Urothelium cell line (cell line): ENCODE data around the gene TRIM8.

Source experiments
- DNase-seq: peaks from one replicate; pipeline ENCODE4 v3.0.0; 2011; ENCODE audit warnings: low spot score, mixed read lengths
- FAIRE-seq: peaks from 2 replicates; lab custom pipeline; 2011; peaks lifted over from hg19 to GRCh38; lab: Jason Lieb, UNC

The TRIM8 gene

DNA sequence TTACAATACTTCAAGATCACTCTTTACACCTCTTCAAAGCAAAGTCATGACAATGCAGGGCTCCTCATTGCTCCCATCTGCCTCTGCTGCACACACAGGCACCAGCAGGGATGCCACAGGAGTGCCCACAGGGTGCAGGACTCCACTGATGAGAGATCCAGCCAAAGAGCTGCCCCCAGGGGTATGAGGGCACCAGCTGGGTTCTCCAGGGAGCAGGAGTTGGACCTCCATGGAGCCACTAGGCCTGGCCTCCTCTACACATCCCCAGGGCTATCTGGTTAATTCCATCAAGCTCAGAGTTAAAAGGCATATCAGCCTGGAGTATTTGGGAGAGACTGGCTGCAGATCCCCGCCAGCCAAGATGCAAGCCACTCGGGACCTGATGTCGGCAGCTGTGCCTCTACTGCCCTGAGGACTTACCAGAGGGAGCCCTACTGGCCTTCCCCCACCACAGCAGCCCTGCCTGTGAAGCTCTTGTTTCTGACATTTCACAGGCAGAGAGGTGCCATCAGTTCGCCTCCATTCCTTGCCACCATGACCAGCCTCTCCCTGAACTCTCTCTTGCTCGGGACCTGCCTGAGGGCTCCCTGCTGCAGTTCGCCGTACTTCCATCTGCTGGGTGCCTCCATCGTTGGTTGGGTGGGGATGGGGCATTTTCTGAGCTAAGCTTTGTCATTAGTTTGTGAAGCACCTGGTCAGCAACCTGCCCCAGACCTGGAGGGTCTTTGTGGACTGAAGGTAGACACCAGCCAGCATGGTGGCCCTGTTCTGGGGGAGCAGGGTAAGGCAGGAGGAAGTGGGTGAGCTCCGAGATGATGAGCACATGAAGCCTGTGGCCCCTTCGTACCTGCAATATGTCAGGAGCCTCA lies 12.5 kb upstream of the TRIM8 start:
- no peak for FAIRE-seq

GRCh38 chr10:102632394-102633111 lies 11.7 kb upstream of the TRIM8 start:
- FAIRE-seq (no peak), DNase-seq (no peak)

More for the DNA sequence above, 12.5 kb upstream of the TRIM8 start:
- no peak for DNase-seq

- DNase-seq, result peak; percentile 21
- no peak for FAIRE-seq
Observed at GRCh38 chr10:102633287-102633686, 11.0 kb upstream of the TRIM8 start.

DNA sequence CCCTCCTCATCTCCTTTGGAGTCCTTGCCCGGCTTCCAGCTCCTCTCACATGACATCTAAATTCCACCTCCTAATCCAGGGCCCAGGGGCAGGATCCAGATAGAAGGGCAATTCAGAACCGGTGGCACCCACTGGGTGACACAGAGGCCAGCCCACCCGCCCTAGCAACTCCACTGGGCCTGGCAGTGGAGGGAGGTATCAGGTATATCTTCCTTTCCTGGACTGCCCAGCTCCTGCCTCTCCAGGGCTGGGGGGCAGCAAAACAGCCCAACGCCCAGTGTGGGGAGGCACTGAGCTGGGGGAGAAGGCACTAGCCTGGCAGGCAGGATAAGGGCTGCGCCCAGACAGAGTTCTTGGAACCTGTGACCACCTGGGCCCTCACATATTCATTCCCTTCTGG lies 10.4 kb upstream of the TRIM8 start:
- FAIRE-seq (no peak), DNase-seq (no peak)

DNA sequence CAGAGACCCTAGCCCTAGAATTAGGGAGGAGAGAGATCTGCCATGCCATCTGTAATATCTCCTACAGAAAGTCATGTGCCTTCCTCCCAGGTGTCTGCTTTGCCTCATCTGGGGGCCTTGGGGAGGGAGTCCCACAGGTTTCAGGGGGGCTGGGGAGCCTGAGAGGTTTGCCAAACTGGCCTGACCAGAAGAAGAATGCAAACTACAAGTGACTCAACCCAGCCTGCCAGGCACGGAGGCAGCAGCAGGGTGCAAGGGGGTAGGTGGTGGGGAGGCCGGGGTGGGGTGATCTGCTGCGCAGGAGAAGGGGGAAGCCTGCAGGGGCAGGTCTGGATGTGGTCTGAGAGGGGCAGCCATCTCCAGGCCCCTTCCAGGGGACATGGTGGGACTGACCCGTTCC lies 9.6 kb upstream of the TRIM8 start:
- FAIRE-seq, result no peak
- no peak for DNase-seq

DNA sequence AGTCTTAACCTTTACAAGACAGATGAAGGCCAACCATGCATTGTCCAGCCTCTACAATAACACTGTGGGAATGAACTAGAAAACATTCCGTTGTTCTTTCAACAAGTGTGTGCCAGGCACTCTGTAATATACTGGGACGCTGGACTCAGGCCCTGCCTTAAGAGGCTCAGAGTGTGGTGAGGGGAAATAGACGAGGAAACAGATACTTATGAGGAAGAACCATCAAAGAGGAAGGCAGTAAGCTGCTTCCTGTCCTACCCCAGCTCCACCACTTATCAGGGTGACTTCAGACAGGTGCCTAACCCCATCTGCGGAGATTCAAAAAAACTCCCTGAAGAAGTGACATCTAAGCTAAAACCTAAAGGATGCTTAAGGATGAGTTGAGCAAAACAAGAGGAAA lies 8.9 kb upstream of the TRIM8 start:
- peak; percentile 52 for FAIRE-seq
- DNase-seq, result no peak

GRCh38 chr10:102639537-102639936 lies 4.7 kb upstream of the TRIM8 start:
- FAIRE-seq (peak; percentile 42), DNase-seq (no peak)

DNA sequence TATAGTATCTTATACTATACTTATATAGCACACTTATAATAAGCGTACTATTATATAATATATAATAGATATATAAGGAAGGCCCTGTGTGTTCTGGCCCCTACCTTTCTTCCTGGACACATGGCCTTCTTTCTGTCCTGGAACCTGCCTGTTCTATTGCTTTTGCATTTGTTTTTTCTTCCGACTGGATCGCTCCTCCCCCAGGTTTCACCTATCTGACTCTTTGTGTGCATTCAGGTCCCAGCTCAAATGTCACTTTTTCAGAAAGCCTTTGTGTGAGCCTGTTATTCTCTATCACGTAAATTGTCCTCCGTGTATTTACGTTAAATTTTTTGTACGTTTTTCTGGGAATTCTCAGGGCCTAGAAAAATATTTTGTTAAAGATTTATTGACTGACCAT lies 2.9 kb upstream of the TRIM8 start:
- DNase-seq (no peak), FAIRE-seq (no peak)

DNA sequence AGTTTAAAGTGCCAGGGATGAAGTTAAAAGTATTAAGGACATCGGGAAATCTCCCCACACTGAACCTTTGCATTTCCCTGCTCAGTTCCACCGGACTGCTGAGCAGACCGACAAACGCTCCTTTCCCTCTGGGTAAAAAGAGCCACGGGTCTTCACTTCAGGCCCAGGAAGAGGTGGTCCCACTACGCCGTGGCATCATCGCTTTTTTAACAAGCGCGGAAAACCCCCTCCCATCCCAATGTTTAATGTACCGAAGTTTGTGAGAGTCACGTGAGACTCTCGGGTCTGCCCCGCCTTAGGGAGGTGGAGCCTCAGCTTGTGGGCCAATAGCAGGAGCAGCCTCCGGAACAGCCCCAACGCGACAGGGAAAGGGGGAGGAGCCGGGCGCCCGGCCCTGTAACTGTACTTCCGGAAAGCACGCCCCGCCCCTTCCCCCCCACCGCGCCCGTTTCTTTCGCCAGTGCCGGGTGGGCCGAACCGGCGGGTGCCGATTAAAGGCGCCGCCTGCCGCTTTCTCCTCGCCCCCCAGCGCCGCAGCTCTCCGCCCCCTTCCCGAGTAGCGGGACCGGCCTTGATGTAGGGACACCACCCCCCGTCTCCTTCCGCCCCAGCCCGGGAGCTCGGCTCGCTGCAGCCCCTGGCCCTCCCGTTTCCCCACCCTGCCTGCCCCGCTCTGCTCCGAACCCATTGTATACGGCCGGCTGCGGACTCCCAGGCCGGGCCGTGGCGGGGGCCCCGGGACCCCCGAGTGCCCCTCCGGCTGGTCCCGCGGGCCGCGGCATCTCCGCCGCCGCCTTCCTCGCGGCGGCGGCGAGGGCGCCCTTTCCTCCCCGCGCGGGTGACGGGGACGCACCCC lies 2.2 kb upstream of the TRIM8 start:
- peak; percentile 97 for DNase-seq
- FAIRE-seq, result peak; percentile 73

- FAIRE-seq (no peak), DNase-seq (peak; percentile 33)
Observed at GRCh38 chr10:102642736-102643335, 1.4 kb upstream of the TRIM8 start.

DNA sequence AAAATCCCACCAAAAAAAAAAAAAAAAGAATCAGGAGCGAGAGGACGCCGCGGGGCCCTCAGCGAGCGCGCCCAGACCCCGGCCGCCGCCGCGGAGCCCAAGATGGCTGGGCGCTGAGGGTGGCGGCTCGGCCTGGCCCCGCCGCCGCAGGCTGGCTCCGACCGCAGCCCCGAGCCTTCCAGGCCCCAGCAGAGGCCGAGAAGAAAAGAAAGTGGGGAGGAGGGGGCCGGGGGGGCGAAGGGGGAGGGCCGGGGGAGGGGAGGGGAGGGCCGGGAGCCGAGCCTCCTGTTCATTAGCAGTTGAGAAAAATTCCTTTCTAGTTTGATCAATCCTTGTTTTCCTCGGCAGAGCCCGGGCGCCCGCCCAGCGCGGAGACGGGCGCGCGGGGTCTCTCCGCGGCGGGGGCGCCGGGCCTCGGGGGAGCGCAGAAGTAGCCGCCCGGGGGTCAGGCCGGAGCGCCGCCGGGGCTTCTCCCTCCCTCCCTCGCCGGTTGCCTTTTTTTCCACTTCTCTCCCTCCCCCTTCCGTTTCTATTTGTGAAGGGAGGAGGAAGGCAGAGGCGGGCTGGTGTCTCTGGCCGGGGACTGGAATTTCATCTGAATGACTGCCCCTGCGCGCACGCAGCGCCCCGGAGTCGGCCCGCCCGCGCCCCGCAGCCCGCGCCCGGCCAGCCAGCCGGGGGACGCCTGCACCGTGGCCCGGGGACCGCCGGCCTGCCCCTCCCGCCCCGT lies 778 bp upstream of the TRIM8 start:
- FAIRE-seq (no peak), DNase-seq (peak; percentile 59)

GRCh38 chr10:102644646-102645387 lies 538 bp downstream of the TRIM8 start:
- DNase-seq (peak; percentile 76), FAIRE-seq (peak; percentile 86)

DNA sequence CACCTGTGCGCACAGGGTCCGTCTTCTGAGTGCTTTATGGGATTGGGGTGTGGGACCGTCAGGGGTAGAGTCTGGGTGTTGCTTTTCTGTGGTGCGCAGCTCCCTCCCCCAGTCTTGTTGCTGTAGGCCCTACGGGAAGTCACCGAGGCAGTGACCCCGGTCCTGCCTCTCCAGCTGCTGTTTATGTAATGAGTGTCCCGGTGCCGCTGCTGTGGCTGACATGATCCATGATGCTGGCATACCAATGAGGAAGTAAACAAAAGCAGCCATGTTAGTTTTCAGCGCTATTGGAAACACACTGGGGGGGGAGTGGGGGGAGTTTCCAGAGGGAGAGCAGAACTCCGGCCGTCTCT lies 1.1 kb downstream of the TRIM8 start:
- no peak for FAIRE-seq
- peak; percentile 17 for DNase-seq

- DNase-seq, result peak; percentile 73
- FAIRE-seq, result no peak
Observed at GRCh38 chr10:102645741-102646609, 1.7 kb downstream of the TRIM8 start.

GRCh38 chr10:102646610-102647442 lies 2.5 kb downstream of the TRIM8 start:
- FAIRE-seq (peak; percentile 55), DNase-seq (peak; percentile 54)

- no peak for FAIRE-seq
Observed at GRCh38 chr10:102647443-102648268, 3.4 kb downstream of the TRIM8 start.

More at GRCh38 chr10:102647443-102648268, 3.4 kb downstream of the TRIM8 start:
- DNase-seq, result no peak
